ENCODE data around the gene FSTL1.

DNA sequence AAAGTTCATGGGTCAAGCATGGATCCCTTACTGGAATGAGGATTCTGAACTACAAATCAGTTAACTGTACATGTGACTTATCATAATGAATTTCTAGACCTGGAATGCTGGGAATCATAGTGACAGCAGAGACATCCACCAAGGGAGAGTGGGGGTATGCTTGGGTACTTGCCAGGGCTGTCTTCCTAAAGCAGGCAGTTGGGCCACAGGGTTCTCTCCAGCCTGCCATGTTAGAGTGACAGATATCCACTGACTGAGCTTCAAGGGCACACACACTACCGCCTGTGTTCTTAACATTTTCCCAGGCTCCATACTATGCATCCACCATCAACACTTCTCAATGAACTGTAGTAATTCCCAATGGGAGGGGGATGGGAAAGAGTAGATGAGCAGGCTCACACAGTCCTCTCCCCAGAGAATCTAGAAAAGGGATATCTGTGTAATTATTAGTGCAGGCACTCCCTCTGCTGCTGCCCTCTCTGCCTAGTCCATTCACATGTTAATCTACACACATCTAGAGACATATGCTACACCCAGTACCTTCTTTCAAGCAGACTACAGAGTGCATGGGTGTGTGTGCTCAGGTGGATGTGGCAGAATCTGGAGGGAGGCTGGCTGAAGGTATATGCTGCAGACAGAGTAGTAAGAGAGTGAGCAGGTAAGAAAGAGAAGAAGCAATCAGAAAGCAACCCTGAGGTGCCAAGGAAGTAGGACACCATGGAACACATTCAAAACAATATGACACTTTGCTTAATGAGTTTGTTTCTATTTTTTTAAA is 3.7 kb downstream of the FSTL1 start:
- TF ChIP-seq, protein P1, sequence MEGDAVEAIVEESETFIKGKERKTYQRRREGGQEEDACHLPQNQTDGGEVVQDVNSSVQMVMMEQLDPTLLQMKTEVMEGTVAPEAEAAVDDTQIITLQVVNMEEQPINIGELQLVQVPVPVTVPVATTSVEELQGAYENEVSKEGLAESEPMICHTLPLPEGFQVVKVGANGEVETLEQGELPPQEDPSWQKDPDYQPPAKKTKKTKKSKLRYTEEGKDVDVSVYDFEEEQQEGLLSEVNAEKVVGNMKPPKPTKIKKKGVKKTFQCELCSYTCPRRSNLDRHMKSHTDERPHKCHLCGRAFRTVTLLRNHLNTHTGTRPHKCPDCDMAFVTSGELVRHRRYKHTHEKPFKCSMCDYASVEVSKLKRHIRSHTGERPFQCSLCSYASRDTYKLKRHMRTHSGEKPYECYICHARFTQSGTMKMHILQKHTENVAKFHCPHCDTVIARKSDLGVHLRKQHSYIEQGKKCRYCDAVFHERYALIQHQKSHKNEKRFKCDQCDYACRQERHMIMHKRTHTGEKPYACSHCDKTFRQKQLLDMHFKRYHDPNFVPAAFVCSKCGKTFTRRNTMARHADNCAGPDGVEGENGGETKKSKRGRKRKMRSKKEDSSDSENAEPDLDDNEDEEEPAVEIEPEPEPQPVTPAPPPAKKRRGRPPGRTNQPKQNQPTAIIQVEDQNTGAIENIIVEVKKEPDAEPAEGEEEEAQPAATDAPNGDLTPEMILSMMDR (tag by site-specific recombination; IDR thresholded peaks at IDR 0.05): no peak
- no peak for TF ChIP-seq ZNF600 (tag by site-specific recombination; IDR thresholded peaks at IDR 0.05)
